Frontal cortex (tissue), 4 donors: Measurements from ENCODE around the gene GAK. TPM values are rescaled to one million over a fixed set of nuclear protein-coding genes. Genes with fewer than 3 reads are reported as not detected.

Experiments
- DNase-seq, 2 donors: peaks; one replicate each; pipeline ENCODE4 v3.0.0; 2012; ENCODE audit warnings: low spot score in 2 of 2
- FAIRE-seq: peaks from 2 replicates; lab custom pipeline; 2012; peaks lifted over from hg19 to GRCh38; lab: Jason Lieb, UNC
- total RNA-seq: library from RNA; depleted of rRNA; stranded (reverse); fragments of >200 nt; gene quantifications from one replicate; pipeline ENCODE4 v1.2.3, GENCODE V29; 2014
- donor health status: control.
- donor health status: control.
- donor health status: control.

The GAK gene
- total RNA-seq, 1 donor from 2014 or later, result 38.3 TPM

- FAIRE-seq, result no peak
- no peak for DNase-seq
These were observed 71.6 kb downstream of the GAK start for GRCh38 chr4:860561-860960.

GRCh38 chr4:859496-859895, 72.6 kb downstream of the GAK start:
- no peak for DNase-seq
- FAIRE-seq, result no peak

- FAIRE-seq (no peak), DNase-seq (no peak)
These were observed 73.2 kb downstream of the GAK start for GRCh38 chr4:858831-859451.

GRCh38 chr4:858041-858481, 74.1 kb downstream of the GAK start:
- FAIRE-seq, result no peak

GRCh38 chr4:857461-857860, 74.7 kb downstream of the GAK start:
- no peak for DNase-seq
- no peak for FAIRE-seq

More at GRCh38 chr4:858041-858481, 74.1 kb downstream of the GAK start:
- no peak for DNase-seq

- DNase-seq, result no peak
- FAIRE-seq, result no peak
These were observed 75.8 kb downstream of the GAK start for GRCh38 chr4:856225-856901.

GRCh38 chr4:855880-856224, 76.3 kb downstream of the GAK start:
- FAIRE-seq, result no peak
- DNase-seq, result no peak

GRCh38 chr4:854356-854755, 77.8 kb downstream of the GAK start:
- no peak for DNase-seq
- FAIRE-seq, result no peak

- FAIRE-seq, result no peak
- DNase-seq, result no peak
These were observed 78.7 kb downstream of the GAK start for GRCh38 chr4:853416-853781.

GRCh38 chr4:851701-852430, 80.2 kb downstream of the GAK start:
- no peak for FAIRE-seq
- no peak for DNase-seq

- FAIRE-seq (no peak), DNase-seq (no peak)
These were observed 81.7 kb downstream of the GAK start for GRCh38 chr4:850323-850945.

- DNase-seq, result no peak
- no peak for FAIRE-seq
These were observed 82.5 kb downstream of the GAK start for GRCh38 chr4:849478-850175.

- DNase-seq (no peak), FAIRE-seq (no peak)
These were observed 83.2 kb downstream of the GAK start for GRCh38 chr4:848803-849477.

GRCh38 chr4:848307-848691, 83.8 kb downstream of the GAK start:
- DNase-seq, result no peak
- FAIRE-seq, result no peak

GRCh38 chr4:845836-846251, 86.3 kb downstream of the GAK start:
- FAIRE-seq (no peak), DNase-seq (no peak)

- FAIRE-seq, result no peak
- no peak for DNase-seq
These were observed 86.8 kb downstream of the GAK start for GRCh38 chr4:845233-845835.

GRCh38 chr4:844752-845232, 87.3 kb downstream of the GAK start:
- no peak for FAIRE-seq
- DNase-seq, result no peak

GRCh38 chr4:839675-840443, 92.3 kb downstream of the GAK start:
- DNase-seq (no peak), FAIRE-seq (no peak)
